ENCODE data around the gene SLC22A2.
A peak's percentile ranks its signal among the peaks of the same experiment; 100 is the strongest.

The SLC22A2 gene

DNA sequence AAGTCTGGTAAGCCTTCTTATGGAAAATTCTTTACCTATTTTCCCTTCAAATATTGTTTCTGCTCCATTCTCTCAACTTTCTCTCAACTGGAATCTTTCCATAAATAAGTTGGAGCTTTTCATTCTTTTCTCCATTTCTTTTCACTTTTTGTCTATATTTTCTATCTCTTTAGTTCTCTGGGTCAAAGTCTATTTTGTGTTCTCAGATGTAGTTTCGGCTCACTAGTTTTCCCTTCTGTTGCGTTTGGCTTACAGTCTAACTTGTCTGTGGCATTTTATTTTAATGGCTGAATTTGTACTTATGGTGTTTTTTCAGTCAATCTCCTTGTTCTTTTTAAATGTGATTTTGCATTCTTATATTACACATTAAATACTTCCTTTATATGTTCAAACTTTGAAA lies 14.1 kb upstream of the SLC22A2 start:
- Histone ChIP-seq H3K4me1 (ENCODE audit: insufficient read depth, low read length) (no peaks in the 10 kb centered on the region), H3K27me3 (ENCODE audit: control insufficient read depth in 1 of 2, insufficient read depth in 2 of 2, low read length in 2 of 2) (no peaks in the 10 kb centered on the region), H3K4me3 (ENCODE audit: low read depth in 1 of 2, low read length in 2 of 2) (no peak overlapping the region), H3K9me3 (ENCODE audit: low read length) (no peaks in the 10 kb centered on the region), H3K27ac (ENCODE audit: low read depth, low read length) (no peak overlapping the region), H3K9ac (ENCODE audit: low read length) (no peak overlapping the region), H3K36me3 (ENCODE audit: insufficient read depth, low read length) (no peaks in the 10 kb centered on the region)

DNA sequence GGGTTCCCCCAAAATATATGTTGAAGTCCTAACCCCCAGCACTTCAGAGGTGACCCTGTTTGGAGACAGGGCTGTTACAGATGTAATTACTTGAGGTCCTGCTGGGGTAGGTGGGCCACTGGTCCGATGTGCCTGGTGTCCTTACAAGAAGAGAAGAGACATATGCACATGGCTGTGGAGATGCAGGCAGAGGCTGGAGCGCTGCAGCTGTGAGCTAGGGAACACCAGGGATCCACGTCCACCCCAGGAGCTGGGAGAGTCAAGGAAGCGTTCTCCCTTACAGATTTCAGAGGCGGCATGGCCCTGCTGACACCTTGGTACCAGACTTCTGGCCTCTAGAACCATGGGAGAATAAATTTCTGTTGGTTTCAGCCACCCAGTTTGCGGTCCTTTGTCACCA lies 11.7 kb upstream of the SLC22A2 start:
- Histone ChIP-seq H3K4me1 (ENCODE audit: insufficient read depth, low read length) (no peaks in the 10 kb centered on the region), H3K27me3 (ENCODE audit: control insufficient read depth in 1 of 2, insufficient read depth in 2 of 2, low read length in 2 of 2) (no peaks in the 10 kb centered on the region)

DNA sequence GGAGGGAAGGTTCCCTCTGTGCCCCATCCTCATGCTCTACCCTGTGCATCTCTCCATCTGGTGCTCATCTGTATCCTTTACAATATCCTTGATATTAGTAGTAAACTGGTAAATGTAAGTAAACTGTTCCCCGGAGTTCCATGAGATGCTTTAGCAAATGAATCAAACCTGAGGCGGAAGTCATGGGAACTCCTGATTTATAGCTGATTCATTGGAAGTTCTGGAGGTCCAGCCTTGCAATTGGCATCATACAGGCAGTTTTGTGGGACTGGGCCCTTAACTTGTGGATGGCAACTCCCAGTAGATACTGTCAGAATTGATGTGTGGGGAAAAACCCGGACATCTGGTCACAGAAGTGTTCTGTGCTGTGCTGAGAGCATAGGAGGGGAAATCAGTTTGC lies 11.2 kb upstream of the SLC22A2 start:
- no peak overlapping the region for H3K4me3 ChIP-seq (ENCODE audit: low read depth in 1 of 2, low read length in 2 of 2)
- no peaks in the 10 kb centered on the region for H3K36me3 ChIP-seq (ENCODE audit: insufficient read depth, low read length)
- no peaks in the 10 kb centered on the region for H3K27me3 ChIP-seq (ENCODE audit: control insufficient read depth in 1 of 2, insufficient read depth in 2 of 2, low read length in 2 of 2)
- H3K27ac ChIP-seq (ENCODE audit: low read depth, low read length) = no peak overlapping the region
- H3K9me3 ChIP-seq (ENCODE audit: low read length) = no peaks in the 10 kb centered on the region
- no peaks in the 10 kb centered on the region for H3K4me1 ChIP-seq (ENCODE audit: insufficient read depth, low read length)
- H3K9ac ChIP-seq (ENCODE audit: low read length) = no peak overlapping the region

More for the DNA sequence above, 11.7 kb upstream of the SLC22A2 start:
- no peaks in the 10 kb centered on the region for H3K36me3 ChIP-seq (ENCODE audit: insufficient read depth, low read length)
- no peak overlapping the region for H3K27ac ChIP-seq (ENCODE audit: low read depth, low read length)
- H3K4me3 ChIP-seq (ENCODE audit: low read depth in 1 of 2, low read length in 2 of 2) = no peak overlapping the region
- no peak overlapping the region for H3K9ac ChIP-seq (ENCODE audit: low read length)
- no peaks in the 10 kb centered on the region for H3K9me3 ChIP-seq (ENCODE audit: low read length)

DNA sequence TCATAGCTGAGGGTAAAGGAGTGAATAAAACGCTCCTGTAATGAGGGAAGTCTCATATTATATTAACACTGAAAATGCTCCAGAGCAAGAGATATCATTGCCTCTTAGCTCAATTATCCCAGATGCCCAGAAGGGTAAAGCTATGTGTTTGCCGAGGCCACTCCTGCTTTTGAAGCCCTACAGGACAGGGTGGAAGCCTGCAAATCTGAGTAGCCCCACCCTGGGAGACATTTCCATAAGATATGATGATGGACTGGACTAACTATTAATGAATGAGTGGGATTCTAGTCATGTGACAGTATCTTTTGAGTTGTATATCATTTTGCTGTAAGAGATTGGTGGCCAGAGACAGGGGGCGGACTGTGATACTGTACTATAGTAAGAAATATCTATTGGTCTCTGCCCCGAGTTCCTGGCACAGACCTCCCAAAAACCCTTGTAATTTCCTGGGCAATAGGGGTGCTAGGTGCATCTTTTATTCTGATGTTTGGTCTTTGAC lies 10.5 kb upstream of the SLC22A2 start:
- H3K4me3 ChIP-seq (ENCODE audit: low read depth in 1 of 2, low read length in 2 of 2) = no peak overlapping the region
- H3K9ac ChIP-seq (ENCODE audit: low read length) = no peak overlapping the region
- no peaks in the 10 kb centered on the region for H3K27me3 ChIP-seq (ENCODE audit: control insufficient read depth in 1 of 2, insufficient read depth in 2 of 2, low read length in 2 of 2)
- no peaks in the 10 kb centered on the region for H3K4me1 ChIP-seq (ENCODE audit: insufficient read depth, low read length)
- H3K36me3 ChIP-seq (ENCODE audit: insufficient read depth, low read length) = no peaks in the 10 kb centered on the region
- H3K9me3 ChIP-seq (ENCODE audit: low read length) = no peaks in the 10 kb centered on the region
- H3K27ac ChIP-seq (ENCODE audit: low read depth, low read length) = no peak overlapping the region

DNA sequence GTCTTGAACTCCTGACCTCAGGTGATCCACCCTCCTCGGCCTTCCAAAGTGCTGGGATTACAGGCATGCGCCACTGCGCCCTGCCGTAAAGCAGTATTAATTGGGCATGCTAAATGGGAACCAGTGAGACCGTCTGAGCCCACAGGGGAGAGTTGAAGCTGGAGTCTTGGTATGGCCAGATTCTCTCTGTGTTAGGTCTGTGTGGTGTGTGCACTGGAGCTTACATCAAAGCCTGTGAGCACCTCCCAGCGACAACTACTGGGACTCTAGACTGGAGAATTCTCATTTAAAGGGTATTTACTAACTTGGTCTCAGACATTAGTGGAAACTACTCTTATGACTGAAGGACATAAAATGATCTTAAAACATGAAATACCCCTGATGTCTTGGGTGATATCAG lies 8.5 kb upstream of the SLC22A2 start:
- Histone ChIP-seq H3K27ac (ENCODE audit: low read depth, low read length) (no peak overlapping the region), H3K36me3 (ENCODE audit: insufficient read depth, low read length) (no peaks in the 10 kb centered on the region), H3K9ac (ENCODE audit: low read length) (no peak overlapping the region), H3K9me3 (ENCODE audit: low read length) (no peaks in the 10 kb centered on the region), H3K4me3 (ENCODE audit: low read depth in 1 of 2, low read length in 2 of 2) (no peak overlapping the region), H3K4me1 (ENCODE audit: insufficient read depth, low read length) (no peaks in the 10 kb centered on the region), H3K27me3 (ENCODE audit: control insufficient read depth in 1 of 2, insufficient read depth in 2 of 2, low read length in 2 of 2) (no peaks in the 10 kb centered on the region)

DNA sequence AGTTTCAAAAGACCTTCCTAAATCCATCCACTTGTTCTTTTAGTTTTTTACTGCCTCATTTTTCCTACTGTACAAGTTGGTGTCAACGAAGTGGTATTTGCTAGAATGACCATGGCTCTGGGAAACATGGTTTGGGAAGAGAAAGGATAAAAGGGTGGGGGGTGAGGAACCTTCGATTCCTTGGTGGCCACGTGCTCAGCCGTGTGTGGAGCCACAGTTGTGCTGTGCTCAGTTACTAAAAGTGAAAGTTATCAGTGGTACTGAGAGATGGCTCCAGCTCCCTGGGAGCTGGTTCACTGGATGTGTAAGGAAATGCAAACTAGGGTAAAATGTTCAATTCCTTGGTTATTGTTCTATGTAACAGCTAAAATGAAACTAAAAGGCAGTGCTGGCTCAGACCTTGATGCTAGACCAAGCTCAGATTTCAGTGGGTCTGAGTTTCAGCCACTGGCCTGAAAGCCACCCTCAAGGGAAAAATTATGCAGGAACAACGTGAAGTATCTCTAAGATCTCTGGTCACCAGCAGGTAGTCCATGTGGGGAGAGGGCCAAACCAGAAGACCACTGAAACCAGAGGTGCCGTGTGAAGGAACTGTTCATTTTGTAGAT lies 7.4 kb upstream of the SLC22A2 start:
- no peak overlapping the region for H3K4me3 ChIP-seq (ENCODE audit: low read depth in 1 of 2, low read length in 2 of 2)
- no peak overlapping the region for H3K9ac ChIP-seq (ENCODE audit: low read length)
- no peaks in the 10 kb centered on the region for H3K9me3 ChIP-seq (ENCODE audit: low read length)
- no peaks in the 10 kb centered on the region for H3K27me3 ChIP-seq (ENCODE audit: control insufficient read depth in 1 of 2, insufficient read depth in 2 of 2, low read length in 2 of 2)
- H3K27ac ChIP-seq (ENCODE audit: low read depth, low read length) = no peak overlapping the region
- H3K4me1 ChIP-seq (ENCODE audit: insufficient read depth, low read length) = no peaks in the 10 kb centered on the region
- H3K36me3 ChIP-seq (ENCODE audit: insufficient read depth, low read length) = no peaks in the 10 kb centered on the region

DNA sequence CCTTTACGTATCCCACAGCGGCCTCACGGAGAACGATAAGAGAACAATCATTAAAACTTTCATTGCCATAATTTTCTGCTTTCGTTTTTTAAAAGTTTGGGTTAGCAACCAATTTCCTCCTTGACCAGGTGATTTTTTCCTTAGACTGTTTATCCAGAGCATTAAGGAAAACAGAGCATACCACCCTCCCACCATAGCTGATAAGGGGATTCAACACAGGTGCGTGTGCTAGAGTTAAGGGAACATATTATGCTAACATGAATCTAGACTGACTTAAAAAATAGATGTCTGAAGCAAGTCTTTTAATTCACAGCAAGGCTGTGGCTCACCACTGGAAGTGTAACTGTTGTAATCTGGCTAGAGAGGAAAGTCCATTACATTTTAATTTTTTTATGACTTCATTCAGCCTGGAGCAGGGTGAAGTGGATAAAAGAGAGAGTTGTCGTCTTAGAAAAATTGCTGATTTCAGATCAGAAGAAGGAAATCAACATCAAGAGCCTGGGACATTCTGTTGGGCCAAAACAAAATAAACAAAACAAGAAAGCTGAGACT lies 5.5 kb upstream of the SLC22A2 start:
- no peaks in the 10 kb centered on the region for H3K27me3 ChIP-seq (ENCODE audit: control insufficient read depth in 1 of 2, insufficient read depth in 2 of 2, low read length in 2 of 2)
- no peak overlapping the region for H3K27ac ChIP-seq (ENCODE audit: low read depth, low read length)
- peaks cover 15% of the 10 kb centered on the region for H3K4me1 ChIP-seq (ENCODE audit: insufficient read depth, low read length)
- no peak overlapping the region for H3K4me3 ChIP-seq (ENCODE audit: low read depth in 1 of 2, low read length in 2 of 2)
- no peaks in the 10 kb centered on the region for H3K9me3 ChIP-seq (ENCODE audit: low read length)
- H3K9ac ChIP-seq (ENCODE audit: low read length) = no peak overlapping the region
- no peaks in the 10 kb centered on the region for H3K36me3 ChIP-seq (ENCODE audit: insufficient read depth, low read length)

DNA sequence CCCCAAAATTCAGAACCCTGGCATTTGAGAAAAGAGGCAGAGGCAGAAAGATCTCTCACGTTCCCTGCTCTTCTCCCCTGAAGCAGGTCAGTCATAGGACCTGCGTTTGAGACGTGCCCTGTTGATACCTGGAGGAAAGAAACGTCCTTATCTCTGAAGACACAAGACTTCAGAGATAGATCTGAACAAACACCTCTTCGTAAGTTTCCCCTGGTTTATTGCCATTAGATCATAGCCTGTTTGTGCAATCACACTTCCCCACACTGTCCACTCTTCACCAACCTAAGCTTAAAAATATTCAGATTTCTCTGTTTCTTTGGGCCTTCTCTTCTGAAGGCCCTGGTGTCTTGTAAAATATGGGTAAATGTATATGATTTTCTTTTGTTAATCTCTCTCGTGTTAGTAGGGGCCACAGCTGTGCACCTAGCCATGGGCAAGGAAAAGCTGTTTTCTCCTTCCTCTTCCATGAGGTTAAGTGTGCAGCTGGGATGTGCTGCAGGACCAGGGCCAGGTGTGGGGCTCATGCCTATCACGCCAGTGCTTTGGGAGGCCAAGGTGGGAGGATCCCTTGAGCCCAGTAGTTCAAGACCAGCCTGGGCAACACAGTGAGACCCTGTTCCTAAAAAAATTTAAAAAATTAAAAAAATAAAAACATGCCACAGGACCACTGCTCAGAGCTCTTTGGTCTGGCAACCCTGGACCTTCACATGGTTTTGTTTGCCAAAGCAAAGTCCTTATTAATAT lies 4.7 kb upstream of the SLC22A2 start:
- Histone ChIP-seq H3K27me3 (ENCODE audit: control insufficient read depth in 1 of 2, insufficient read depth in 2 of 2, low read length in 2 of 2) (no peaks in the 10 kb centered on the region), H3K27ac (ENCODE audit: low read depth, low read length) (no peak overlapping the region), H3K36me3 (ENCODE audit: insufficient read depth, low read length) (no peaks in the 10 kb centered on the region), H3K4me1 (ENCODE audit: insufficient read depth, low read length) (peaks cover 22% of the 10 kb centered on the region), H3K9me3 (ENCODE audit: low read length) (no peaks in the 10 kb centered on the region), H3K4me3 (ENCODE audit: low read depth in 1 of 2, low read length in 2 of 2) (no peak overlapping the region), H3K9ac (ENCODE audit: low read length) (no peak overlapping the region)

DNA sequence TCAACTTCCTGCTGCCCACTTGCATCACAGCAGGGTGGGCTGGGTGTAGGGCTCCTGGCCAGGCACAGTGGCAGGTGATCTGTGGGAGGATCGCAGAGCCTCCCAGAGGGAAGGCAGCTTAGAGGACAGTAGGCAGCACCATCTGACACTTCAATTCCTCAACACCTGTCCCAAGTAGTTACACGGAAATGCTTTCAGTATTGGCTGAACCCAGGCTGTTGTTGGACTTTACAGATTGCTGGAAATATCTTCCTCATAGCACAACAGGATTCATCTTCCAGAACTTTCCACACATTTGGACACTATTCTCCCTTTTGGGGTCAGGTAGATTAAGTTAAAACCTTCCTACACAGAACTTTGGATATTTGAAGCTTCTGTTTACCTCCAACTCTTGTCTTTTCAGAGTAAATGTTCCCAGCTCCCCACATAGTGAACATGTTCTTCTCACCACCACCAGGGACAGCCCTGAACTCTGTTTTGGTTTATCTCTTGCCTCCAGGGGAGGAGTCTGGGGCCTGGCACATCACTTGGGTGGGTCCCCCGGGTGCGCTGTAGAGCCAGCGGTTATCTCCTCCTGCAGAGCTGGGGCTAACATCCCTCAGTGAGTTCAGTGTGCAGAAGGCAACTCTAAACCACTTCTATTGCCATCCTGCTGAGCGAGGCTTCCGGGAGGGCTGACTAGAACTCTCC lies 3.5 kb upstream of the SLC22A2 start:
- H3K27me3 ChIP-seq (ENCODE audit: control insufficient read depth in 1 of 2, insufficient read depth in 2 of 2, low read length in 2 of 2) = no peaks in the 10 kb centered on the region
- H3K4me1 ChIP-seq (ENCODE audit: insufficient read depth, low read length) = peaks cover 30% of the 10 kb centered on the region
- no peaks in the 10 kb centered on the region for H3K9me3 ChIP-seq (ENCODE audit: low read length)
- H3K36me3 ChIP-seq (ENCODE audit: insufficient read depth, low read length) = no peaks in the 10 kb centered on the region
- no peak overlapping the region for H3K4me3 ChIP-seq (ENCODE audit: low read depth in 1 of 2, low read length in 2 of 2)
- H3K9ac ChIP-seq (ENCODE audit: low read length) = no peak overlapping the region
- no peak overlapping the region for H3K27ac ChIP-seq (ENCODE audit: low read depth, low read length)

DNA sequence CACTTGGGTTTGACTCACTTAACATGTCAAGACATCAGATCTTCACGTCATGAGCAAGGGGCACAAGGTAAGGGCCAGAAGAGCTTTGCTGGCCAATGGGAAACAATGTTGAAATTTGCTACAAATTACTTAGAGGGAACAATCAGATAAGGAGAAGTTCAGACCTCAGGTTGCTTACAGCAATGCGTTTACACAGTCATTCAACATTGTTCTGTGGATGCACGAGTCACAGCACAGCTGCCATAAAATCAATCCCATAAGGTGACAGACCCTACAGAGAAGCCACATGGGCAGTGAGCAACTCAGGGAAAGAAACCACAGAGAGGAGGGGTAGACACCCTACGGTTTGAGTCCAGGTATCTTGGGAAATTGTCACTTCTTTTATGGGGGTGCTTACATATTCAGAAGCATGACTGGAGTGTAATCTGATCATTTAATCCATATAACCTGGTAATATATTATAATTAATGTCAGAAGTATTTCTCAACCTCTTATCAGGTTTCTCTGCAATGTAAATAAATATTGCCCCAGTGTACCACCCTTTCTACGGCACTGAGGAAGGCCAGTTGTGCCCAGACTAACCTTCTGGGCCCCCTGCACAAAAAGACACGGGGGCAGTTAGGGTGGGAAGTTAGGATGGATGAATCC lies 2.3 kb upstream of the SLC22A2 start:
- peaks cover 30% of the 10 kb centered on the region for H3K4me1 ChIP-seq (ENCODE audit: insufficient read depth, low read length)
- no peaks in the 10 kb centered on the region for H3K9me3 ChIP-seq (ENCODE audit: low read length)
- no peak overlapping the region for H3K4me3 ChIP-seq (ENCODE audit: low read depth in 1 of 2, low read length in 2 of 2)
- H3K27ac ChIP-seq (ENCODE audit: low read depth, low read length) = no peak overlapping the region
- no peak overlapping the region for H3K9ac ChIP-seq (ENCODE audit: low read length)
- H3K27me3 ChIP-seq (ENCODE audit: control insufficient read depth in 1 of 2, insufficient read depth in 2 of 2, low read length in 2 of 2) = no peaks in the 10 kb centered on the region
- no peaks in the 10 kb centered on the region for H3K36me3 ChIP-seq (ENCODE audit: insufficient read depth, low read length)

DNA sequence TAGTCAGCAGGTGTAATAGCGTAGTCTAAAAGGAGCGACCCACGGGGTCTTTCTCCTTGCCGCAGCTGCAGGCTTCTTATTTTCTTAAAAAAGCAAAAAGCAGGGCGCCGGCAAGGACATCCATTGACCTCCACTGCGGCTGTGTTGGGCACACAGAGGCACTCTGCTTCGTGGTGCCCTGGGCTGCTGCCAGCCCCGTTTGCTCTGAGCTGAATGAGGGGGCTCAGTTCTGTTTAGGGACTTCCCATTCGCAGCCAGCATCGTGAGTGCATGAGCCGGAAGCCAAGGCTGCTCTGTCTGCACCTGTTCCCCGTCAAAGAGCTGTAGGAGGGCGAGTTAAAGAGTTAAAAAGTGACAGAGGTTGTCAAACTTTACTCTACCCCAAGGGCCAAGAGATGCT lies 1.7 kb upstream of the SLC22A2 start:
- peak overlapping the region; percentile 64 for H3K27ac ChIP-seq (ENCODE audit: low read depth, low read length)
- no peaks in the 10 kb centered on the region for H3K27me3 ChIP-seq (ENCODE audit: control insufficient read depth in 1 of 2, insufficient read depth in 2 of 2, low read length in 2 of 2)
- H3K9me3 ChIP-seq (ENCODE audit: low read length) = no peaks in the 10 kb centered on the region
- no peak overlapping the region for H3K9ac ChIP-seq (ENCODE audit: low read length)
- peaks cover 30% of the 10 kb centered on the region for H3K4me1 ChIP-seq (ENCODE audit: insufficient read depth, low read length)
- no peaks in the 10 kb centered on the region for H3K36me3 ChIP-seq (ENCODE audit: insufficient read depth, low read length)
- no peak overlapping the region for H3K4me3 ChIP-seq (ENCODE audit: low read depth in 1 of 2, low read length in 2 of 2)
